IPS DF 4.7 (cell line): ENCODE measurements around the gene NFAM1.

Experiments
- DNase-seq: peaks from one replicate; pipeline ENCODE4 v3.0.0-alpha.2; 2013; ENCODE audit warnings: low spot score; ENCODE audit errors: extremely low read depth

NFAM1 gene

DNA sequence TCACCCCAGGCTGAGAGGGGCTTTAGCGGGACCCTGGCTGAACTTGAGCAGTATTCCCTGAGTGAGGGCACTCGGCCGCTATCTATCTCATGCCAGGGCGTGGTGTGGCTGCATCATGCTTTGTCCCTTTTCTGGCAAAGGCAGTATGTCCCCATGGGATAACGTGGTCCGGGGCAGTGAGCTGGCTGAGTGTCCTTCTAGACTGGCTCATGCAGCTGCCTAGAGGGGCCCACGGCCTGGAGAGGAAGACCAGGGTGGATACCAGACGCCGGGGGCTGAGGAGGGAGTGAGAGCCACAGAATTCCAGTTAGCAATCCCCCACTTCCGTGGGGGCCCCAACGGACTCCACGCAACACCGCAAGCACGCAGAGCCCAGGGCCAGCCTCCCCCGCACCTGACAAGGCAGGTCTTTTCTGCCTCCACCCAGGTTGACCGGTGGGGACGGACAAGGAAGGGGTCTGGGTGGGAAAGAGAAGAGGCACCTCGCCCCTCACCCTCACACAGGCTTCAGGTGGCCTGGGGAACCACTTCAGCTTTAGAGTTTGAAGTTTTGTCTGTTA, 15.5 kb downstream of the NFAM1 start:
- no peak for DNase-seq

DNA sequence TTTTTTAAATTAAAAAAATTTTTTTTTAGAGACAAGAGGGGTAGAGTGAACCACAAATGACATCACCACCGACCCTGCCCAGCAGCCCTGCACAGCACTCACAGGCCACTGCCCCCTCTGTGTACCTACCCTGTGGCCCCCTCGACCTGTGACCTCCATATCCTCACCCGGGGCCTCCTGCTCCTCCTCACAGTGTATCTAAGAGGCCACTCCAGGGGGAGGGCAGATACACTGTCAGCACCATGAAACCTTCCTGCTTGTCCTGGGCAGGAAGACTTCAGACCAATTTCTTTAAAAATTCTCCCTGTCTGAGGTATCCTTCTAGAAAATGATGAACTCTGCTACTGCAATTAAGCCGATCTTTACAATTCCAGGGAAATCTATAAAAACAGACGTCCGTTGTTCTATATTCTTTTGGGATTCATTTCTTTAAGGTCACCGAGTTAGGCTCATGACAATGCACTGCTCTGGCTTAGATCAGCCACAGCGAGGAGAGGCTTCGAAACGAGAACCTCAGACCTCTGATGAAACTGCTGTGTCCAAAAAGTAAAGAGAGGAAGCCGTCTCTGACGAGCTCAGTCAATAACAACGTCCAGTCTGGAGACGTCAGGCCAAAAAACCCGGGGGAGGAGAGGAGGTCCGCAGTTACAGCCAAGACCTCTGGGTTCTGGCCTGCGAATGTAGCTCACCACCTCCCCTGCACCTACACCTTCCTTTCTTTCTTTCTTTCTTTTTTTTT, 17.5 kb downstream of the NFAM1 start:
- DNase-seq, result no peak

DNA sequence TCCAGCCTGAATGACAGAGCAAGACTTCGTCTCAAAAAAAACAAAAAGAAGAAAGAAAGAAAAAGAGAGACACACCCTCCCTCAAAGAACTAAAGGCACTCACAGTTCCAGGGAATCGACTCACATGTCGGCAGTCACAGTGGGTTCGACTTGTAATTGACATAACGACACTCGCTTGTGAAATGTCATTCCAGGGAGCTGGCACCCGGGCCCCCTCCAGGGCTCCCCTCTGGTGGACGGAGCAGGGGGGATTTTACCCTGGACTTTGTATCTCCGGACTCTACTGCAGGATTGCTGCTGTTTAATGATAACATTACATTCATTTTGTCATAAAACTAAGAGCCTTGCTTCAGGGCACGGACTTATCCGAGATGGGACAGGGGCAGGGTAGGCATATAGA, 18.2 kb downstream of the NFAM1 start:
- no peak for DNase-seq

DNA sequence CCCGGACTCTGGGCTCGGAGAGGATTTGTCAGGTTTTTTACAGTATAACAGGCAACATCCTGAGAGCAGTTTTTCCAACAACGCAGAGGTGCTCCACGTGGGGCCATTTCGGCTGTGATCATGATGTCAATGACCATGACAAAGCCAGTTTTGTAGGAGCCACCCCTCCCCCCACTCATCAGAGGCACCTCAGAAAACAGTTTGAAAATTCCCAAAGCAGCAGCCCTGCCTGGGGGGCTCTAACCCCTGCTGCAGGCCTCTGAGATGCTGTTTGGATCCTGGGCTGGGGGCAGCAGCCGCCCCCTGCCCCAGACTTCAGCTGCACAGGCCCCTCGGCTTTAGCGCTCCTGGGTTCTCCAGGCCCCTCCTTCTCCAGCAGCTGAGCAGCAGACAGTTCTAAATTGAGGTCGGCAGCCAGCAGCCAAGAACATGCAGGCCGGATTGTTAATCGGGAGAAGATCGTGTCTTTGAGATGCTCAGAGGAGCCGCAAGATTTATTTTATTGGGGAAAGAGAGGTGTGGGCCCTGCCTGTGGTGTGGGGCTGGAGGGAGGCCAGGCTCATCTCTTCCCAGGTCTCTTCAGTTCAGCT, 19.4 kb downstream of the NFAM1 start:
- no peak for DNase-seq

DNA sequence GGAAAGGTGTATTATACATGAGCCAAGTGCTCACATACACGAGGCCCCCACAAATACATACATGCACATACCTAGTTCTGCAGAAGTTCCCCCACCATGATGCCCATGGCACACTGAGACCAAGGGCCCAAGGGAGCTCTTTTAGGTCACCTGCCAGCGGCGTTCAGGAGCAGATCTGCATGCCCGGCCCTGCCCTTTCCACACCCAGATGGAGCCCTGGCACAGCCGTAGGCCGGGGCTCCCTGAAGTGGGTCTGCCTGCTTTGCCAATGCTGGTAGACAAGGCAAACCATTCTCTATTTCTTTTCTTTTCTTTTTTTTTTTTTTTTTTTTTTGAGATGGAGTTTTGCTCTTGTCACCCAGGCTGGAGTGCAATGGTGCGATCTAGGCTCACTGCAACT, 21.5 kb downstream of the NFAM1 start:
- DNase-seq, result no peak

DNA sequence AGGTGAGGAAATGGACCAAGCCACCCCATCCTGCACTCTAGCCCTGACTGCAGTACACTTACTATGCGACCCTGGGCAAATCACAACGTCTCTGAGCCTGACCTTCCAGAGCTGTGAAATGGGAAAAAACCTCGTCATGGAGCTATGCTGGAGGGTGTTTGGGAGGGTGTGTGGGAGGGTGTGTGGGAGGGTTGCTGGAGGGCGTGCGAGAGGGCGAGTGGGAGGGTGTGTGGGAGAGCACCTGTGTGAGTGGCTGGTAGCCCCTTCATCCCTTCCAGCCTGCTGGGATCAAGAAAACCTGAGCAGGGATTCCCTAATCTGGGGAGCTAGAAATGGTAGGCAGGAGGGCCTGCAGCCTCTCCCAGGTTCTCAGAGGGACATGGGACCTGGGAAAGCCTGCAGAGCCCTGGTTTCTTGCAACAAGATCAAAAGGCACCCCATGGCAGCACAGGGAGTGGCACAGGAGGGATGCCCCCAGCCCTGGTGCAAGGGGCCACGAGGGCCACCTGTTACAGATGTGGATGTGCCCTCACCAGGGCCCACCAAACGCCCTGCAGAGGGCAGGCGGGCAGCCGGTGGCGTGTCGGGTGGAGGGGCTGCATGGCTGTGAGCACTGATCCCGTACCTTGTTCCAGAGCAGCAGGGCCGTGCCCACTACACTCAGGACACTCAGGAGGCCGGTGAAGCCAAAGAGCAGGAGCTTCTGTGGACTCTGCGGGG, 23.2 kb downstream of the NFAM1 start:
- DNase-seq, result no peak

DNA sequence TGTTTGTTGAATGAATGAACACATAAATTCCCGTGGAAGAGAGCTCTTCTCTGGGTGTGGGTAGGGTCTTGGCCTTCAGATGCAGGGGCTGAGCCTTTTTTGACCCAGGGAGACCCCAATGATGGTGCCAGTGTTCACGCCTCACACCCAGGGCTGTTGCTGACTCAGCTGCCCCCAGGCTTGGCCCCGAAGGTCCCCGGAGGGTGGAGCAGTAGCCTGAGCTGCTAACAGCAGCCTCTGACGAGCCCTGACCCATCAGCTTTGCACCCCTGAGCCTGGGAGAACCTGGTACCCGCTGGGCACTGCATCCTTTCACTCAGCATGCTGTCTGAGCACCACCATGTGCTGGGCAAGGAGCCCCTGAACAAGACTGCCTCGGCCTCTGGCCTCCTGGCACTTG, 23.9 kb downstream of the NFAM1 start:
- DNase-seq, result no peak

DNA sequence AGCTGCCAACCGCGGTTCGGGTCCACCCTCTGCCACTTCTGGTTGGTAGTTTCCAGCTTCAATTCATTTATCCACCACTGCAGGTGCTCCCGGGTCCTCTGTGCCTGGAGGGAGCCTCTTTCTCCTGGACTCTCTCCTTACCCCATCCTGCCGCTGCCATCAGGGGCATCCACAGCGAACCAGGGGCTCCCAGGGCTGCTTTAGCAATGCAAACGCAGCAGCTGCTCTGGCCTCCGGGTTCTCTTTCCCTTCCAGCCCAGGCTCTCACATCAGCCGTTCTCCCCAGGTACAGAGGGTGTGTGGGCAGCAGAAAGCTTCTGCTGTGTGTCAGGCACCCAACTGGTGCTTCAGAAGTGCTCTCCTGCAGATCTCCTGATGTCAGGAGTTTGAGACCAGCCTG, 27.9 kb downstream of the NFAM1 start:
- DNase-seq, result no peak

DNA sequence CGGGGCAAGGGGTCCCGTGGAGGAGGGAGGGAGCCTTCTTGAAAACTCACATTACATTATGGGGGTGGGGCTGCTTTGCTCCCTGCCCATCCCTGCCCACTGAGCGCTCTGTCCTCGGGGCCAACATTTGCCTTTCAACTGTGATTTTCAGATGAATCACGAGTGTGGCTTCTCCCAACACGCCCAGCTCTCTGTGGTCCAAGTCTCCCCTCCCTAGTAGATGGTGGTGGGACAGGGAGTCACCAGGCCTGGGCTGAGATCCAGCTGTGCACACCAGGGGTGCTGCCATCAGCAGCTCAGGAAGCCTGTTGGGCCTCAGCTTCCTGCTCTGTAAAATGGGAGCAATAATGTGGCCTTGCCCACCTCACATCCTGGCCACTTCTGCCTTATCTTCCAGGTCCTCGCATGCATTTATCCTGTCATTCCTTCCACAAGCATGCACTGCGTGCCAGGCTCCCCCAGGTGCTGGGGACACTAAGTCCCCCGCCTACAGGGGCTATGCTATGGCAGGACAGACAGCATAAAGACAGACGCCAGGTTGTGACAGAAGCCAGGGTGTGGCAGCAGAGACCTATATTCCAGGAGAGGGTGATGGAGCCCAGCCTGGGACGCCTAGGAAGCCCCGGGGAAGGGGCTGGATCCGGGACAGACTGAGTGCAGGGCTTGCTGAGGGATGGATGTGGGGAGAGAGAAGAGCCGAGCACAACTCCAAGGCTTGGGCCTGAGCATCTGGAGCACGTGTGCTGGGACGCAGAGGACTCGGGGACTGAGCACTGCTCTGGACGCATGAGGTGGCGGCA, 30.5 kb downstream of the NFAM1 start:
- DNase-seq, result no peak

DNA sequence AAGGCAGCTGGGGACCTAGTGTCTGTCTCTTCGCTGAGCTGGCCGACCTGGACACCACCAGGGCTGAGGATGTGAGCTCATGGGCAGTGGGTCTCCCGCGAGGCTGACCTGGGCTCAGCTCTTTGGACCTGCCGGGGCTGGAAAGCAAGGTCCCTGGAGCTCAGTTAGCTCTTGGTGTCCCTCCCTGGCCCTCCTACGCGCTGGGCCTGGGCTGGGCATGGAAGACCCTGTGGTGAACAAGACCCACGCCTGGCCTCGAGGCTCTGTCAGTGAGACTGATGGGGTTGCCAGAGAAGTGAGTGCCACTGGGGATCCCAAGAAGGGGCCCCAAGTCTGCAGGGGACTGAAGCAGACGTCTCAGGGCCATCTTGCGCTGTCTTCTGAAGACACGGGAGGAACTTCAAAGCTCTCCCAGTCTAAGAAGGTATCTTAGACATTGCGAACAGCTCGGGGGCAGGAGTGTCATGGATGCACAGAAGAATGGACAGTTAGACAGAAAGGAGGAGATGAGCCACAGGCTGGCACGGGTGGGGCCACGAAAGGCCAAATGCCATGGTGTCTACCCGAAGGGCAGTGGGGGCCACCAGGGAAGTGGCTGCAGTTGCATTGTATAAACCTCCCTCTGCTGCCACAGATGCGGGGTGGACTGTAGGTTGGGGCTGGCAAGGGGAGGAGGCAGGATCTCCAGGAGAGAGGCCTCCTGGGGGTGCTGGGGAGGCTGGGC, 31.2 kb downstream of the NFAM1 start:
- DNase-seq, result no peak

DNA sequence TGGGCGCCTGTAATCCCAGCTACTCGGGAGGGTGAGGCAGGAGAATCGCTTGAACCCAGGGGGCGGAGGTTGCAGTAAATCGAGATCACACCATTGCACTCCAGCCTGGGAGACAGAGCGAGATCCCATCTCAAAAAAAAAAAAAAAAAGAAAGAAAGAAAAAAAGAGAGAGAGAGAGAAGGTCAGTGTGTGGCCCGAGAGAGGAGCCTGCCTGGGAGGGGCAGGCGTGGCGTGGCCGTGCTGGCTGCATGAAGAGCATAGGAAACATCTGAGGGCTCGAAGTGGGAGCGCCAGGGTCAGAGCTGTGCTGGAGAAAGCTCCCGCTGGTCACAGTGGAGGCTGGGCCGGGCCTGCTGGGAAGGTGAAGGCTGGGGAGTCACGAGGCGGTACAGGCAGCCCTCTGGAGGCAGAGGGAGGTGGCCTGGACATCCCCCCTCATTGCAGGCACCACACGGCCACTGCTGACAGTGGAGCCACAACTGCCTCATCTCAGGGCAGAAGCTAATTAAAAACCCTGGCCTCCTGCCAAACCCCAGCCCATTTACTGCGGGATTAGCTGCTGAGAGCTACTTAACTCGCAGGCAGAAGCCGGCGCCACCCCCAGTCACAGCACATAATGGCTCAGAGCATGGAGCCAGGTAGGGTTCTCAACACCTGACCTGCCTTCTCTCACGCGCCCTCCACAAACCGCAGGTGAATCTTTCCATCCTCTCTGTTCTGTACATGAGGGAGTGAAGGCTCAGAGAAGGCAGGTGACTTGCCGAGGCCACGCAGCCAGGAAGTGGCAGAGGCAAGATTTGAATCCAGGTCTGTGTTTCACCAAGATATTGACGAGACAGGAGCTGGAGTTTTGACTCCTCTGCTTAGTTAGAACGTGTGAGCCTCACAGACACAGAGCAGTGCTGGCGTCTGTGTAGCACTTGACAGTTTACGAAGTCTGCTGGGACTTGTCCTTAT, 32.6 kb downstream of the NFAM1 start:
- no peak for DNase-seq

DNA sequence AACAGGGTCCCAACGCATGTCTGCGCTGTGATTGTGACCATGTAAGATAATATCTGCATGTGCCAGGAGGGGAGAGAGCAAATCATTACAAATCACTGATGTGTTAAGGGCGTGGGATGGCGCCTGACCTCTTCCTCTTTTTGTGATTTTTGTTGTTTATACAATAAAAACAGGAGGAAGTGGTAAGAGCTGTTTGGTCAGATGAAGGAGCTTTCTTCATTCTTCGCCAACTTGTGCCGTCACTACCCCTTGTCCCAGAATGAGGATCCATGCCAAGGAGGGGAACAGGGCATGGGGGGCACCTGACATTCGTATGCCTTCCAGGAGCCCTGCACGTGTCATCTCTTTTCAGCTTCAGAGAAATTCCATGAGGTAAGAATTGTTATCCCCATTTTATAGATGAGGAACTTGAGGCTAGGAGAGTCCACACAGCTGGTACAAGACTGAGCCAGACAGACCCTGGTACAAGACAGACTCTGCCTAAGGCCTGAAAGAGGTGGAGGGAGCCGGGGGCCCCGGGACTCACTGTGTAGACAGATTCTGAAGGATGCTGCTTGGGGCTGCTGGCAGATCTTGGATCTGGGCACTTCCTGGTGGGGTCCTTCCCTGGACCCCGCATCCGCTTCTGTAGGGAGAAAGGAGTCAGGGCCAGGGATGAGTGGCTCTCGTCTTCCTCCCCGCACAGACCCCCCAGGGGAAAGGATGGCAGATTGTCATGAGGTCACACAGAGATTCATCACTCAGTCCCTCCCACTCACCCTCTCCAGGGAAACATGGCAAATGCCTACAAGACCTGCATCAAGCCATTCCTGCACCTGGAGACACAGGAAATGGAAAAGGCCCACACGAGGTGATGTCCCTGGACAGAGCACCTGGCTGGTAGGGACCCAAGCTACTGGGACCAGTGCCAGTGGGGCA, 34.6 kb downstream of the NFAM1 start:
- DNase-seq, result no peak

DNA sequence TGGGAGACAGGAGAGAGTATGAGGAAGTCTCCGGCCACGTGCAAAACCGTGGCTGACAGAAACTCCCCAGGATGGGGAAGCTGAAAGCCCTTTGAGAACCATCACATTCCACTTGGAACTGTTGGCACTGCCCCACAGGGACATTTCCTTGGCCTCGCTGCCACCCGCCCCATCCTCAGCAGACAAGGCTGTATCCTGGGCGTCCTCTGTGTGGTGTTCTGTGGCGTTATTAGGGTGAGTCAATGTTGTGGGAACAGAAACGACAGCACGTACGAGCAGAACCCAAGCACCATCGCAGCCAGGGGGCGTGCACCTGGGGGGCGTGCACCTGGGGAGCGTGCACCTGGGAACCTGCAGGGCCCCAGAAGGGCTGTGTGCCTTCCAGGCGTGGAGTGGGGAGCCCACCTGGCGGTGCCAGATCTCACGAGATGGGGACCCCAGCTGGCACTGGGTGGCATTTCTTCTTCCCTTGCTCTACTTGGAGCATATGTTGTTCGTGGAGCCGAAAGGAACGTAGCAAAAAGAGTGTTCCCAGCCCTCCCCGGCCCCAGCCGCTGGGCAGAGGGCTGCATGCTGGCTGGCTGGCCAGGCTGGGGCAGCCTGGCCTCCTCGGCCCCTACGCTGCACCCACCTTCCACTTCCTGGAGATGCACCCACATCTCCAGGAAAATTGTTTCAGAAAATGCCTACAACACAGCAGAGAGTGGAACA, 35.4 kb downstream of the NFAM1 start:
- no peak for DNase-seq

DNA sequence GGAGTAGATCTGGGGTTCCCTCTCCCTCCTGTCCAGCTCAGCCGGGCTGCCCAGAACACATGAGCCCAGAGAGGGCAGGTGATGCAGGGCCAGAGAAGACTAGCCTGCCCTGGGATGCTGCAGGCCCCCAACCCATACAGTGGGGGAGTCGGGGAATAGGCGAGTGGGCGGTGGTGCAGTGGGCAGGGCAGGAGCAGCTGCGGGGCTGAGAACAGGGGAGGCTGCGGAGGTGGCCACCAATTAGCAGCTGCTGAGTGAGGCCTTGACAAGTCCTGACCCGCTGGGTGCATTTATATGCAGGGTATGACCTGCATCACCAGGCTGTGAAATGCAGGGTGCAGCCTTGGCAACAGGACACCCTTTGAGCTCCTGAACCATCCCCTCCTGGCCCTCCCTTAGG, 43.1 kb downstream of the NFAM1 start:
- DNase-seq, result no peak

DNA sequence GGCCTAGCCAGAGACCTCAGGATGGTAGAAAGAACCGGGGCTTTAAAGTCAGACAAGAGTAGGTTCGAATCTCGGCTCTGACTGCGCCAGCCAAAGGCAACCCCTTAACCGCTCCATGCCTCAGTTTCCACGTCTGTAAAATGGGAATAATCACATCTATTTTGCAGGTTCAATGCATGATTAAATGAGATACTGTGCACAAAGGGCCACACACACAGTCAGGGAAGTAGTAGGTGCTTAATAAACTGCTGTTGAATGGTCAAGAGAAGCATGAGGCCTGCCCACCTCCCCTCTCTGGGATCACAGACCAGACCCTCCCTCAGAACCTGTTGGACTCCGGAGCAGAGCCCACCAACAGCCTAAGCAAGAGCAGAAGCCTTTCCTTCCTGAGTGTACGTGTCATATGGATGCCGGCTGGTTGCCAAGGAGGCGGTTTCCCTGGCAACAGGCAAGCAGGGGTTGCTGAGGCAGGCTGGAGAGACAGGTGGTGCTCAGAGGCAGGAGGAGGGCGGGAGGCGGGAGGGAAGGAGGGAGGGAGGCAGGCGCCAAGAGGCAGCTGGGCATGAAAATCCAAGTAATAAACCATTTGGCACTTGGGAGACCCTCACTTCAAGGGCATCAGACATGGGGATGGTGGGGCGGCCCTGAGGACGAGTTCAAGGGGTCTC, 43.9 kb downstream of the NFAM1 start:
- DNase-seq, result no peak

DNA sequence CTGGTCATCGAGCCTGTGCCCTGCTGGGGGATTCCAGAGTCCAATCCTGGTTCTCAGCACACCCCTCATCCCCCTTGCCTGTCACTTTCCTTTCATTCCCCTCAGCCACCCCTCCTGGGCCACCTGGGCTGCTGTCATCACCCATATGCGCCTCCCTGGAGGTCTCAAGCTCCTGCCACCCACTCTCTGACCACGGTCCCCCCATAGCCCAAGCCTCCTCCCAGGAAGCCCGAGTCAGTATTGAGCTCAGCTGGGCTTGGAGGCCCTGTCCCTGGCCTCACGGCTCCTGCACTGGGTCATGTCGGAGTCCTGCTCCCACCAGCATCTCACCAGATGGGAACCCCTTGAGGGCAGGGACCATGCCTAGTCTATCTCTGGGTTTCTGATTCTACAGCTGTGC, 44.6 kb downstream of the NFAM1 start:
- DNase-seq, result no peak

DNA sequence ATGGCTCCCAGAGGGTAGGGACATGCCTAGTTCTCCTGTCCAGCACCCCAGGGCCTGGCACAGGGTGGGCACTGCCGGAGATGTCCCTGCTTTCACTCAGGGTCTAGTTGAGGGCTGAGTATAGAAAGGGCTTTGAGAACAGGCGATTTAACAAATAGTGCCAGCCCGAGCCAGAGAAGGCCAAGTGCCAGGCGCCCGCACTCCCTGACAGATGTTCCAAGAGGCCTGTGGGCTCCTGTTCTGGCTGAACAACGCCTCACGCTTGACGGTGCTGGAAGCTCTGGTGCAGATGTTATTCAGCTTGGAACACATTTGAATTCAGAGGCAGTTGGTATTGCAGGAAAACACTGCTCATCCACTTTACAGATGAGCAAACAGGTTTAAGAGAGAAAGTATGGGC, 46.5 kb downstream of the NFAM1 start:
- DNase-seq, result no peak

DNA sequence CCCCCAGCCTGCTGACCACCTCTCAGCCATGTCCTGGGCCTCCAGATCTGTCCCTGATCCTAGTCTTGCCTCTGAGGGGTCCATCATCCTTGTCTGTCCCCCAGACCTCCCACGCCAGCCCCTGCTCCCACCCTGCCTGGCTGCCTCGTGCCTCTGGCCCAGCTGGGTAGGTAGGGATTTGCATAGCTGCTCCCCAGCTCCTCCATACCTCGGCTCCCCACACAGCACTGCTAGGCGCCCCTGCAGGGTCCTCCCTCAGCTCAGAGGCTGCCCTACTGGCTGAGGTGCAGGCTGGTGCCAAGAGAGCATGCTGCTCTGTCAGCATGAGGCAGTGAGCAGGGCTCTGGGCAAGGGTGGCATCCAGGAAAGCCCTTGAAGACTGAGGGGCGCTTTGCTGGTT, 47.7 kb downstream of the NFAM1 start:
- DNase-seq, result no peak
